HepG2 (cell line): ENCODE data around the gene FOLR2. TPM values are rescaled to one million over a fixed set of nuclear protein-coding genes. Genes with fewer than 3 reads are reported as not detected.

Experiments used
- ATAC-seq: fragments of 200-7000 bp; cut with Tn5 transposase; 3 replicates; pipeline ENCODE4 v1.9.1; 2020; ENCODE audit warnings: mild to moderate bottlenecking, moderate library complexity
- BruUV-seq: library from RNA; stranded (reverse); fragments of 400-500 nt; replicated peaks from 2 replicates; lab custom pipeline; 2021; lab: Mats Ljungman, UMichigan
- CTCF ChIA-PET: fragments of 300-600 bp; formaldehyde crosslinking; extraction: SDS; loops from one replicate; lab custom pipeline; 2021; ENCODE audit warnings: low total read pairs, inconsistent platforms, low intra/inter-chr PET ratio; lab: Yijun Ruan, JAX
- POLR2A ChIA-PET: fragments of 350-600 bp; sonication (Branson Sonifier 250); formaldehyde crosslinking; loops from one replicate; lab custom pipeline; 2020; ENCODE audit warnings: antibody characterized with exemption, inconsistent platforms; lab: Yijun Ruan, JAX
- DNase-seq: peaks from one replicate; pipeline ENCODE4 v3.0.0-alpha.2; 2015; ENCODE audit warnings: low spot score
- FAIRE-seq: peaks from 3 replicates; lab custom pipeline; 2011; peaks lifted over from hg19 to GRCh38; lab: Jason Lieb, UNC
- H2AFZ ChIP-seq: one replicate; pipeline ENCODE4 v1.6.1; 2011; ENCODE audit warnings: low read length, inconsistent platforms
- H3K27ac ChIP-seq: fragments of 300-600 bp; 3 replicates; pipeline ENCODE4 v1.8.0; 2011; ENCODE audit warnings: mixed run types, mild to moderate bottlenecking, mixed read lengths, low read length, inconsistent platforms; ENCODE audit not compliant: insufficient read depth; ENCODE audit errors: extremely low read length
- H3K27me3 ChIP-seq, 2 experiments: fragments of 200-600 bp in 1 of 2; 2 replicates in 1 of 2; 3 replicates in 1 of 2; pipeline versions ENCODE4 v1.6.0 to v1.8.0; 2011; ENCODE audit warnings: low read length in 2 of 2, mild to moderate bottlenecking in 2 of 2, moderate library complexity in 2 of 2, inconsistent platforms in 1 of 2; ENCODE audit not compliant: insufficient read depth in 2 of 2, control insufficient read depth in 1 of 2
- H3K36me3 ChIP-seq, 2 experiments: fragments of 200-600 bp in 1 of 2; replicated peaks in 1 of 2; 2 replicates in 1 of 2; 3 replicates in 1 of 2; pipeline versions ENCODE4 v1.5.1 to v1.8.0; 2011; ENCODE audit warnings: low read length in 2 of 2, inconsistent platforms in 1 of 2; ENCODE audit not compliant: insufficient read depth in 2 of 2, control insufficient read depth in 1 of 2
- H3K4me1 ChIP-seq: 2 replicates; pipeline ENCODE4 v1.5.1; 2012; ENCODE audit warnings: low read length, inconsistent platforms; ENCODE audit not compliant: insufficient read depth
- H3K4me2 ChIP-seq: 2 replicates; pipeline ENCODE4 v1.6.0; 2011; ENCODE audit warnings: low read depth, low read length, inconsistent platforms
- H3K4me3 ChIP-seq, 3 experiments: fragments of 200-600 bp in 1 of 3; sonication (generic), shearing (Covaris generic) in 1 of 3; replicated peaks in 1 of 3; 2 replicates each; pipeline ENCODE4 v1.5.1; 2011 to 2016; ENCODE audit warnings: low read length in 3 of 3, inconsistent platforms in 2 of 3, low read depth in 2 of 3, mild to moderate bottlenecking in 2 of 3, control low read depth in 1 of 3, mixed read lengths in 1 of 3; ENCODE audit not compliant: insufficient read depth in 1 of 3
- H3K79me2 ChIP-seq: one replicate; pipeline ENCODE4 v1.6.1; 2011; ENCODE audit warnings: low read length, inconsistent platforms; ENCODE audit not compliant: insufficient read depth
- H3K9ac ChIP-seq: 2 replicates; pipeline ENCODE4 v1.6.0; 2011; ENCODE audit warnings: mild to moderate bottlenecking, low read depth, low read length, inconsistent platforms; ENCODE audit not compliant: insufficient read depth
- H3K9me3 ChIP-seq: 2 replicates; pipeline ENCODE4 v1.5.1; 2012; ENCODE audit warnings: mild to moderate bottlenecking, low read length
- H4K20me1 ChIP-seq: 2 replicates; pipeline ENCODE4 v1.6.0; 2011; ENCODE audit warnings: inconsistent platforms, mild to moderate bottlenecking, low read length, moderate library complexity; ENCODE audit not compliant: insufficient read depth
- FOSL2 ChIP-seq: sonication (generic); formaldehyde crosslinking; IDR thresholded peaks from 2 replicates; pipeline ENCODE4 v1.4.0; 2020; ENCODE audit warnings: missing genetic modification reagents
- HOXD1 ChIP-seq: sonication (generic); formaldehyde crosslinking; IDR thresholded peaks from 2 replicates; pipeline ENCODE4 v1.5.0; 2020; ENCODE audit warnings: missing genetic modification reagents
- PHF8 ChIP-seq: sonication (generic); formaldehyde crosslinking; IDR thresholded peaks from 2 replicates; pipeline ENCODE4 v1.5.0; 2020; ENCODE audit warnings: missing genetic modification reagents
- SRY ChIP-seq: sonication (generic); formaldehyde crosslinking; IDR thresholded peaks from 2 replicates; pipeline ENCODE4 v1.8.0; 2022; ENCODE audit warnings: mild to moderate bottlenecking, missing genetic modification reagents
- SUZ12 ChIP-seq: fragments of 150-350 bp; IDR thresholded peaks from 2 replicates; pipeline ENCODE4 v1.6.1; 2014; ENCODE audit warnings: low read depth, low read length
- ZNF83 ChIP-seq: sonication (generic); formaldehyde crosslinking; IDR thresholded peaks from 2 replicates; pipeline ENCODE4 v1.4.0; 2020; ENCODE audit warnings: missing genetic modification reagents, mild to moderate bottlenecking, borderline replicate concordance
- WGBS: methylation state at CpG from one replicate; pipeline ENCODE4 v1.1.6; 2017; ENCODE audit warnings: low lambda C conversion rate; 5-methylcytosine and 5-hydroxymethylcytosine counted together
- in situ Hi-C: cut with HindIII; loops from 2 replicates; pipeline ENCODE4 v1.10.0; 2017; ENCODE audit warnings: low pct_unique_long_range_greater_than_20kb; ENCODE audit not compliant: extremely low pct_ligation_motif_present
- intact Hi-C: fragments of 100-400 bp; cut with micrococcal nuclease; formaldehyde crosslinking; loops from one replicate; pipeline ENCODE4 v1.10.0; 2022; ENCODE audit not compliant: unreplicated experiment
- polyA plus RNA-seq, 8 experiments: library from polyadenylated mRNA; depleted of rRNA in 3 of 8; stranded (reverse) in 7 of 8; unstranded in 1 of 8; fragments of >200 nt; fragmentation: Illumina TruSeq in 4 of 8; extraction: Trizol in 4 of 8; gene quantifications; 2 replicates each; pipeline versions ENCODE4 v1.2.1 to v1.2.3, GENCODE V29; 2011 to 2016; ENCODE audit warnings: low read depth in 4 of 8, missing spikeins in 1 of 8, mixed read lengths in 1 of 8; ENCODE audit not compliant: insufficient read depth in 1 of 8
- total RNA-seq, 5 experiments: library from RNA; depleted of rRNA; stranded (reverse); fragments of >200 nt; fragmentation: Illumina TruSeq; extraction: Trizol; gene quantifications; 2 replicates each; pipeline ENCODE4 v1.2.3, GENCODE V29; 2016; ENCODE audit warnings: low read depth in 1 of 5
- TF ChIP-seq, protein P1 (sequence below): sonication (generic); formaldehyde crosslinking; IDR thresholded peaks from 2 replicates; pipeline ENCODE4 v1.5.0; 2020; ENCODE audit warnings: mild to moderate bottlenecking, missing genetic modification reagents
- TF ChIP-seq, protein P2 (sequence below): sonication (generic); formaldehyde crosslinking; conservative IDR thresholded peaks from 2 replicates; pipeline ENCODE4 v1.4.0; 2020; ENCODE audit warnings: missing genetic modification reagents
- TF ChIP-seq, protein P3 (sequence below): sonication (generic); formaldehyde crosslinking; IDR thresholded peaks from 2 replicates; pipeline ENCODE4 v1.5.1; 2020; ENCODE audit warnings: missing genetic modification reagents, mild to moderate bottlenecking, borderline replicate concordance
- TF ChIP-seq, protein P4 (sequence below): sonication (generic); formaldehyde crosslinking; IDR thresholded peaks from 2 replicates; pipeline ENCODE4 v1.5.0; 2020; ENCODE audit warnings: mild to moderate bottlenecking, missing genetic modification reagents

FOLR2 gene
- total and polyA plus RNA-seq, 2 of the 13 experiments (the other 11 are each of a cell fraction or from before 2014, with no cell fraction given), result 0.09 TPM; not detected in 1

DNA sequence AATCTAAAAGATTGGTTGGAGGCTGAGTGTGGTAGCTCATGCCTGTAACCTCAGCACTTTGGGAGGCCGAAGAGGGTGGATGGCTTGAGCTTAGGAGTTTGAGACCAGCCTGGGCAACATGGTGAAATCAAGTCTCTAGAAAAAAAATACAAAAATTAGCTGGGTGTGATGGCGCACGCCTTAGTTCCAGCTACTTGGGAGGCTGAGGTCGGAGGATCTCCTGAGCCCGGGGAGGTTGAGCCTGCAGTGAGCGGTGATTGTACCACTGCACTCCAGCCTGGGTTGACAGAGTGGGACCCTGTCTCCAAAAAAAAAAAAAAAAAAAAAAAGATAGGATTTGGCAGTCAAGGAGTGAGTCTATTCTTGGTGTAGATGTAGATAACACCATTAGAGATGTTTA, 14.0 kb upstream of the FOLR2 start:
- intact Hi-C loops, result no loop called here
- no peak overlapping the region for H3K4me3 ChIP-seq
- ATAC-seq (no peak), FAIRE-seq (no peak), DNase-seq (no peak)
- TF ChIP-seq, protein P1, sequence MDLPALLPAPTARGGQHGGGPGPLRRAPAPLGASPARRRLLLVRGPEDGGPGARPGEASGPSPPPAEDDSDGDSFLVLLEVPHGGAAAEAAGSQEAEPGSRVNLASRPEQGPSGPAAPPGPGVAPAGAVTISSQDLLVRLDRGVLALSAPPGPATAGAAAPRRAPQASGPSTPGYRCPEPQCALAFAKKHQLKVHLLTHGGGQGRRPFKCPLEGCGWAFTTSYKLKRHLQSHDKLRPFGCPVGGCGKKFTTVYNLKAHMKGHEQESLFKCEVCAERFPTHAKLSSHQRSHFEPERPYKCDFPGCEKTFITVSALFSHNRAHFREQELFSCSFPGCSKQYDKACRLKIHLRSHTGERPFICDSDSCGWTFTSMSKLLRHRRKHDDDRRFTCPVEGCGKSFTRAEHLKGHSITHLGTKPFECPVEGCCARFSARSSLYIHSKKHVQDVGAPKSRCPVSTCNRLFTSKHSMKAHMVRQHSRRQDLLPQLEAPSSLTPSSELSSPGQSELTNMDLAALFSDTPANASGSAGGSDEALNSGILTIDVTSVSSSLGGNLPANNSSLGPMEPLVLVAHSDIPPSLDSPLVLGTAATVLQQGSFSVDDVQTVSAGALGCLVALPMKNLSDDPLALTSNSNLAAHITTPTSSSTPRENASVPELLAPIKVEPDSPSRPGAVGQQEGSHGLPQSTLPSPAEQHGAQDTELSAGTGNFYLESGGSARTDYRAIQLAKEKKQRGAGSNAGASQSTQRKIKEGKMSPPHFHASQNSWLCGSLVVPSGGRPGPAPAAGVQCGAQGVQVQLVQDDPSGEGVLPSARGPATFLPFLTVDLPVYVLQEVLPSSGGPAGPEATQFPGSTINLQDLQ, result no peak
- TF ChIP-seq, protein P2, sequence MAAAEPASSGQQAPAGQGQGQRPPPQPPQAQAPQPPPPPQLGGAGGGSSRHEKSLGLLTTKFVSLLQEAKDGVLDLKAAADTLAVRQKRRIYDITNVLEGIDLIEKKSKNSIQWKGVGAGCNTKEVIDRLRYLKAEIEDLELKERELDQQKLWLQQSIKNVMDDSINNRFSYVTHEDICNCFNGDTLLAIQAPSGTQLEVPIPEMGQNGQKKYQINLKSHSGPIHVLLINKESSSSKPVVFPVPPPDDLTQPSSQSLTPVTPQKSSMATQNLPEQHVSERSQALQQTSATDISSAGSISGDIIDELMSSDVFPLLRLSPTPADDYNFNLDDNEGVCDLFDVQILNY (CRISPR knock-in tag), result no peak
- TF ChIP-seq SUZ12 (no peak), FOSL2 (CRISPR knock-in tag) (no peak), HOXD1 (CRISPR knock-in tag) (no peak), SRY (CRISPR knock-in tag) (no peak), PHF8 (CRISPR knock-in tag) (no peak), ZNF83 (CRISPR knock-in tag) (no peak)
- TF ChIP-seq, protein P3, sequence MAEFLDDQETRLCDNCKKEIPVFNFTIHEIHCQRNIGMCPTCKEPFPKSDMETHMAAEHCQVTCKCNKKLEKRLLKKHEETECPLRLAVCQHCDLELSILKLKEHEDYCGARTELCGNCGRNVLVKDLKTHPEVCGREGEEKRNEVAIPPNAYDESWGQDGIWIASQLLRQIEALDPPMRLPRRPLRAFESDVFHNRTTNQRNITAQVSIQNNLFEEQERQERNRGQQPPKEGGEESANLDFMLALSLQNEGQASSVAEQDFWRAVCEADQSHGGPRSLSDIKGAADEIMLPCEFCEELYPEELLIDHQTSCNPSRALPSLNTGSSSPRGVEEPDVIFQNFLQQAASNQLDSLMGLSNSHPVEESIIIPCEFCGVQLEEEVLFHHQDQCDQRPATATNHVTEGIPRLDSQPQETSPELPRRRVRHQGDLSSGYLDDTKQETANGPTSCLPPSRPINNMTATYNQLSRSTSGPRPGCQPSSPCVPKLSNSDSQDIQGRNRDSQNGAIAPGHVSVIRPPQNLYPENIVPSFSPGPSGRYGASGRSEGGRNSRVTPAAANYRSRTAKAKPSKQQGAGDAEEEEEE (CRISPR knock-in tag), result no peak
- TF ChIP-seq, protein P4, sequence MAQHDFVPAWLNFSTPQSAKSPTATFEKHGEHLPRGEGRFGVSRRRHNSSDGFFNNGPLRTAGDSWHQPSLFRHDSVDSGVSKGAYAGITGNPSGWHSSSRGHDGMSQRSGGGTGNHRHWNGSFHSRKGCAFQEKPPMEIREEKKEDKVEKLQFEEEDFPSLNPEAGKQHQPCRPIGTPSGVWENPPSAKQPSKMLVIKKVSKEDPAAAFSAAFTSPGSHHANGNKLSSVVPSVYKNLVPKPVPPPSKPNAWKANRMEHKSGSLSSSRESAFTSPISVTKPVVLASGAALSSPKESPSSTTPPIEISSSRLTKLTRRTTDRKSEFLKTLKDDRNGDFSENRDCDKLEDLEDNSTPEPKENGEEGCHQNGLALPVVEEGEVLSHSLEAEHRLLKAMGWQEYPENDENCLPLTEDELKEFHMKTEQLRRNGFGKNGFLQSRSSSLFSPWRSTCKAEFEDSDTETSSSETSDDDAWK (CRISPR knock-in tag), result no peak
- no peaks in the 10 kb centered on the region for H3K36me3 ChIP-seq
- no peaks in the 10 kb centered on the region for H4K20me1 ChIP-seq
- ChIA-PET POLR2A (no interaction called here), CTCF (no interaction called here)
- in situ Hi-C loops, result no loop called here
- H3K27ac ChIP-seq, result no peak overlapping the region
- H3K79me2 ChIP-seq, result no peaks in the 10 kb centered on the region
- 83% methylated on average over 6 of the region's 6 CpGs for WGBS
- no peak overlapping the region for H3K4me2 ChIP-seq
- H2AFZ ChIP-seq, result no peak overlapping the region
- H3K27me3 ChIP-seq, result no peaks in the 10 kb centered on the region; a peak in 1 of 5 replicates
- H3K4me1 ChIP-seq, result peaks cover 9% of the 10 kb centered on the region; the same call in 1 of the 2 replicates
- H3K9ac ChIP-seq, result no peak overlapping the region
- no peaks in the 10 kb centered on the region for H3K9me3 ChIP-seq
- no TSS peak for BruUV-seq
